Neural cell (in vitro differentiated cells): ENCODE measurements around the gene NADK. TPM values are rescaled to one million over a fixed set of nuclear protein-coding genes. Genes with fewer than 3 reads are reported as not detected.

Source experiments
- H2AFZ ChIP-seq: fragments of 200-600, 300-800 bp; sonication (generic), shearing (Covaris generic); 2 replicates; pipeline ENCODE4 v1.6.0; 2014; ENCODE audit warnings: low read depth, mild to moderate bottlenecking, antibody characterized with exemption, low read length, moderate library complexity
- H3F3A ChIP-seq: fragments of 200-600 bp; shearing (Covaris generic); 2 replicates; pipeline ENCODE4 v1.6.1; 2016; ENCODE audit warnings: mild to moderate bottlenecking, moderate library complexity, mixed read lengths, antibody characterized with exemption, low read length; ENCODE audit not compliant: insufficient read depth, poor library complexity, severe bottlenecking
- H3K27ac ChIP-seq: fragments of 200-600, 300-800 bp; sonication (generic), shearing (Covaris generic); 2 replicates; pipeline ENCODE4 v1.5.1; 2014; ENCODE audit warnings: mild to moderate bottlenecking, low read length, moderate library complexity
- H3K27me3 ChIP-seq: fragments of 300-800, 200-600 bp; sonication (generic), shearing (Covaris generic); 2 replicates; pipeline ENCODE4 v1.6.0; 2014; ENCODE audit warnings: mild to moderate bottlenecking, low read depth, low read length, moderate library complexity; ENCODE audit not compliant: insufficient read depth
- H3K36me3 ChIP-seq: fragments of 300-800, 200-600 bp; sonication (generic), shearing (Covaris generic); 2 replicates; pipeline ENCODE4 v1.5.1; 2014; ENCODE audit warnings: mild to moderate bottlenecking, antibody characterized with exemption, low read length, moderate library complexity; ENCODE audit not compliant: insufficient read depth
- H3K4me2 ChIP-seq: fragments of 300-800, 200-600 bp; sonication (generic), shearing (Covaris generic); 2 replicates; pipeline ENCODE4 v1.6.0; 2014; ENCODE audit warnings: mild to moderate bottlenecking, low read length
- H3K4me3 ChIP-seq: fragments of 300-800, 200-600 bp; sonication (generic), shearing (Covaris generic); 2 replicates; pipeline ENCODE4 v1.5.1; 2014; ENCODE audit warnings: mild to moderate bottlenecking, low read length, moderate library complexity
- H3K79me2 ChIP-seq: fragments of 200-600 bp; shearing (Covaris generic); replicated peaks from 2 replicates; pipeline ENCODE4 v1.6.0; 2014; ENCODE audit warnings: mild to moderate bottlenecking, low read length, moderate library complexity; ENCODE audit not compliant: insufficient read depth
- H3K9ac ChIP-seq: fragments of 300-800, 200-600 bp; sonication (generic), shearing (Covaris generic); 2 replicates; pipeline ENCODE4 v1.6.1; 2016; ENCODE audit warnings: mild to moderate bottlenecking, low read length, mixed read lengths
- H3K9me2 ChIP-seq: fragments of 200-600 bp; shearing (Covaris generic); 2 replicates; pipeline ENCODE4 v1.6.1; 2016; ENCODE audit warnings: mild to moderate bottlenecking, low read length, mixed read lengths; ENCODE audit not compliant: insufficient read depth
- H3K9me3 ChIP-seq: fragments of 200-600, 300-800 bp; sonication (generic), shearing (Covaris generic); 2 replicates; pipeline ENCODE4 v1.6.1; 2016; ENCODE audit warnings: mild to moderate bottlenecking, mixed run types, low read length, moderate library complexity, mixed read lengths
- H4K20me1 ChIP-seq: fragments of 200-600 bp; shearing (Covaris generic); 2 replicates; pipeline ENCODE4 v1.6.1; 2016; ENCODE audit warnings: mild to moderate bottlenecking, mixed run types; ENCODE audit not compliant: insufficient read depth
- CTCF ChIP-seq: fragments of 450-650 bp; IDR thresholded peaks from 2 replicates; pipeline ENCODE4 v1.5.1; 2014; ENCODE audit warnings: antibody characterized with exemption, mild to moderate bottlenecking, moderate library complexity; ENCODE audit not compliant: poor library complexity, severe bottlenecking
- EP300 ChIP-seq: fragments of 450-650 bp; conservative IDR thresholded peaks from 2 replicates; pipeline ENCODE4 v1.6.1; 2014; ENCODE audit warnings: antibody characterized with exemption, mild to moderate bottlenecking, moderate library complexity; ENCODE audit not compliant: poor library complexity, severe bottlenecking
- EZH2 ChIP-seq: fragments of 200-600, 300-800 bp; shearing (Covaris generic), sonication (generic); IDR thresholded peaks from 2 replicates; pipeline ENCODE4 v1.6.1; 2014; ENCODE audit warnings: antibody characterized with exemption, low read length, borderline replicate concordance, mild to moderate bottlenecking; ENCODE audit not compliant: insufficient read depth, poor library complexity, severe bottlenecking
- MXI1 ChIP-seq: fragments of 450-650 bp; conservative IDR thresholded peaks from 2 replicates; pipeline ENCODE4 v1.6.1; 2014; ENCODE audit warnings: antibody characterized with exemption, mild to moderate bottlenecking; ENCODE audit not compliant: poor library complexity, severe bottlenecking
- POLR2AphosphoS5 ChIP-seq: IDR thresholded peaks from 2 replicates; pipeline ENCODE4 v1.6.1; 2012
- RAD21 ChIP-seq: fragments of 450-650 bp; conservative IDR thresholded peaks from 2 replicates; pipeline ENCODE4 v1.6.1; 2014; ENCODE audit warnings: antibody characterized with exemption, mild to moderate bottlenecking, moderate library complexity
- SMC3 ChIP-seq: fragments of 450-650 bp; conservative IDR thresholded peaks from 2 replicates; pipeline ENCODE4 v1.6.1; 2014; ENCODE audit warnings: antibody characterized with exemption, mild to moderate bottlenecking, moderate library complexity; ENCODE audit not compliant: poor library complexity
- TAF1 ChIP-seq: IDR thresholded peaks from 2 replicates; pipeline ENCODE4 v1.6.1; 2012; ENCODE audit warnings: low read depth
- polyA plus RNA-seq: library from polyadenylated mRNA; depleted of rRNA; stranded (reverse); fragments of >200 nt; gene quantifications from 2 replicates; pipeline ENCODE4 v1.2.3, GENCODE V29; 2014
- TF ChIP-seq, protein P1 (sequence below): IDR thresholded peaks from 2 replicates; pipeline ENCODE4 v1.6.1; 2012; ENCODE audit warnings: borderline replicate concordance

Gene NADK
- polyA plus RNA-seq, 1 donor from 2014 or later: 38.5 TPM

DNA sequence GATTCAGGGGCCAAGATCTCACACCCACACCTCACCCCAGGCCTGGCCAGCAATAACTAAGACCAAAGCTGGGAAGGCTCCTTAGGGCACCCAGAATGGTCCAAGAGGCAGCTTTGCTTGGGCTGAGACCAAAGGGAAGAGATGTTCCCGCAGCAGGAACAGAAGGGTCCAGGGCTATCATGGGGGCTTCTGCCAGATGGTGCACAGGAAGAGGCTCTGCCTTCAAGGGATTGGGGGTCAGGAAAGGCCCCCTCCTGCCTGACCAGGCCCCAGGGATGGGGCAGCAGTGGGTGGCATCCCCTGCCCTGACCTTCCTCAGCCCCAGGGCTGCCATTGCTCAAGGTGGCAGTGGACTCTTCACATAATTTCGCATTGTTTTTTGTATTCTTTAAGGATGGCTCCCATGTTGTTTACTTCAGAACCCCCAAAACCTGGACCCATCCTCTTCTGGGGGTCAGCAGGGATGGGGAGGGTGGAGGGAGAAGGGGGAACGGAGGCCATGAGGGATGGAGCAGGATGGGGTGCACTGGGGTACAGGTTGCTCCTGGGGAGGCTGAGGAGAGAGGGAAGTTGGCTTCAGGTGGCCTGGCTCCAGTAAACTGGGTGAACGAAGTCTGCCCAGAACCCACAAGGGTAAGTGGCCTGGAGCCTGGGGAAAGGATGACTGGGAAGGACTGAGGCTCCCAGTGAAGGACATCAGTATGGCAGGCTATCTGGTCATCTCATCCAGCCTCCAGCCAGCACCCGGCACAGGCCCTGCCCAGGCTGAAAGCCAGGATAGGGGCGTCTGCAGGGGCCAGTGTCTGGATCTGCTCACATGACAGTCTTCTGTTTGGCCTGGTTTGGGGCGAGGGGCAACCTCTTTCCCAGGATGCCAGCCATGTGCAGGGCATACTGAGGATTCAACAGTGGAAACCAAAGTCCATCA, 2.6 kb upstream of the NADK start:
- no peaks in the 10 kb centered on the region for H3F3A ChIP-seq
- peaks cover 2% of the 10 kb centered on the region for H3K27me3 ChIP-seq
- H3K27ac ChIP-seq: no peak overlapping the region
- no peak overlapping the region for H3K4me3 ChIP-seq
- no peaks in the 10 kb centered on the region for H3K9me2 ChIP-seq
- H3K4me2 ChIP-seq: no peak overlapping the region
- peaks cover 15% of the 10 kb centered on the region for H3K79me2 ChIP-seq
- no peaks in the 10 kb centered on the region for H3K9me3 ChIP-seq
- no peak for TF ChIP-seq POLR2AphosphoS5
- no peak for TF ChIP-seq EP300
- TF ChIP-seq RAD21: no peak
- TF ChIP-seq MXI1: no peak
- TF ChIP-seq, protein P1, sequence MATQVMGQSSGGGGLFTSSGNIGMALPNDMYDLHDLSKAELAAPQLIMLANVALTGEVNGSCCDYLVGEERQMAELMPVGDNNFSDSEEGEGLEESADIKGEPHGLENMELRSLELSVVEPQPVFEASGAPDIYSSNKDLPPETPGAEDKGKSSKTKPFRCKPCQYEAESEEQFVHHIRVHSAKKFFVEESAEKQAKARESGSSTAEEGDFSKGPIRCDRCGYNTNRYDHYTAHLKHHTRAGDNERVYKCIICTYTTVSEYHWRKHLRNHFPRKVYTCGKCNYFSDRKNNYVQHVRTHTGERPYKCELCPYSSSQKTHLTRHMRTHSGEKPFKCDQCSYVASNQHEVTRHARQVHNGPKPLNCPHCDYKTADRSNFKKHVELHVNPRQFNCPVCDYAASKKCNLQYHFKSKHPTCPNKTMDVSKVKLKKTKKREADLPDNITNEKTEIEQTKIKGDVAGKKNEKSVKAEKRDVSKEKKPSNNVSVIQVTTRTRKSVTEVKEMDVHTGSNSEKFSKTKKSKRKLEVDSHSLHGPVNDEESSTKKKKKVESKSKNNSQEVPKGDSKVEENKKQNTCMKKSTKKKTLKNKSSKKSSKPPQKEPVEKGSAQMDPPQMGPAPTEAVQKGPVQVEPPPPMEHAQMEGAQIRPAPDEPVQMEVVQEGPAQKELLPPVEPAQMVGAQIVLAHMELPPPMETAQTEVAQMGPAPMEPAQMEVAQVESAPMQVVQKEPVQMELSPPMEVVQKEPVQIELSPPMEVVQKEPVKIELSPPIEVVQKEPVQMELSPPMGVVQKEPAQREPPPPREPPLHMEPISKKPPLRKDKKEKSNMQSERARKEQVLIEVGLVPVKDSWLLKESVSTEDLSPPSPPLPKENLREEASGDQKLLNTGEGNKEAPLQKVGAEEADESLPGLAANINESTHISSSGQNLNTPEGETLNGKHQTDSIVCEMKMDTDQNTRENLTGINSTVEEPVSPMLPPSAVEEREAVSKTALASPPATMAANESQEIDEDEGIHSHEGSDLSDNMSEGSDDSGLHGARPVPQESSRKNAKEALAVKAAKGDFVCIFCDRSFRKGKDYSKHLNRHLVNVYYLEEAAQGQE: no peak
- no peak for TF ChIP-seq TAF1
- no peak for TF ChIP-seq CTCF
- TF ChIP-seq EZH2: no peak
- TF ChIP-seq SMC3: no peak
- no peak overlapping the region for H2AFZ ChIP-seq
- no peak overlapping the region for H3K9ac ChIP-seq
- H3K36me3 ChIP-seq: no peaks in the 10 kb centered on the region
- no peaks in the 10 kb centered on the region for H4K20me1 ChIP-seq

DNA sequence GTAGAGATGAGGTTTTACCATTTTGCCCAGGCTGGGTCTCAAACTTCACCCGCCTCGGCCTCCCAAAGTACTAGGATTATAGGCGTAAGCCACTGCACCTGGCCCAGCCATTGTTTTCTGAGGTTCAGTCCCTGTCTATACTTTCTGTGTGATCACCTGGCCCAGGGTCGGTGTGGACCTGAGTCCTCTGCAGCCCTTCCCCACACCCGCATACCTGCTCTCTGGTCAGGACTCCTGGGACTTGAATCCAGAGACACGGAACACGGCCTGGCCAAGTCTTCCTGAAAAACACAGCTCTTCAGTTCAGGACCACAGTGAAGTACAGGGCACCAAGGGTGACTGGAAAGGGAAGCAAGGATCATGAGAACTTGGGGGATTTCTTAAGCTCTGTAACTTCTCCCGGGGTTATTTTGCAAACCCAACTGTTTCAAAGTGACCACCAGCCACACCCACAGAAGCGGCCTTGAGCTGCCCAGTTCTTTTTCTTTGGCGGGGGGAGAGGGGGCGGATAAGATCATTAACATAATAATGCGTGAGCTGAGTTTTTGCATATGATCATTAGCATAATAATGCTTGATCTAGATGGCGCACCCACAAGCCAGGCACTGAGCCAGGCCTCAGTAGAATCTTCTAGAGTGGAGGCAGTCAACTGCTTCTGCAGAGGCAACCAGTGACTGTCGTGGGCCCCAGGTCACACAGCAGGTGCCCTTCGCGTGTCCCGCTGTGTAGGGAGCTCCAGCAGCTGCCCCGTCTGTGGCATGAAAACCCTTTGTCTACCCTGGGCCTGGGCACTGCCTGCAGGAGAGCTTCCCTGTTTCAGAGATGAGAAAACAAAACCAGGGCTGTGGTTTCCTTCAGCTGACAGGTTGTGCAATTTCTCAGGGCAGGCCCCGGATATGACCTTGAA, 1.7 kb upstream of the NADK start:
- H2AFZ ChIP-seq: no peak overlapping the region
- H3K27me3 ChIP-seq: peaks cover 2% of the 10 kb centered on the region
- H4K20me1 ChIP-seq: no peaks in the 10 kb centered on the region
- H3F3A ChIP-seq: no peaks in the 10 kb centered on the region
- H3K4me2 ChIP-seq: no peak overlapping the region
- no peaks in the 10 kb centered on the region for H3K9me3 ChIP-seq
- no peak overlapping the region for H3K27ac ChIP-seq
- no peak for TF ChIP-seq POLR2AphosphoS5
- TF ChIP-seq MXI1: no peak
- TF ChIP-seq, protein P1: no peak
- TF ChIP-seq RAD21: no peak
- no peaks in the 10 kb centered on the region for H3K36me3 ChIP-seq
- H3K4me3 ChIP-seq: no peak overlapping the region
- no peaks in the 10 kb centered on the region for H3K9me2 ChIP-seq
- no peak overlapping the region for H3K9ac ChIP-seq
- peaks cover 16% of the 10 kb centered on the region for H3K79me2 ChIP-seq
